Parathyroid adenoma (tissue), 2 donors: ENCODE data around the gene TXNDC16.

Experiments
- H2AFZ ChIP-seq: fragments of 300-600 bp; sonication (generic); one replicate; pipeline ENCODE4 v1.7.0; 2017; ENCODE audit warnings: antibody characterized with exemption, mild to moderate bottlenecking
- H3K27ac ChIP-seq: fragments of 300-600 bp; sonication (generic); one replicate; pipeline ENCODE4 v1.7.0; 2017
- H3K27me3 ChIP-seq: fragments of 300-600 bp; sonication (generic); one replicate; pipeline ENCODE4 v1.7.0; 2017; ENCODE audit warnings: low read length; ENCODE audit not compliant: control insufficient read depth, insufficient read depth
- H3K36me3 ChIP-seq: fragments of 300-600 bp; sonication (generic); one replicate; pipeline ENCODE4 v1.7.0; 2017; ENCODE audit warnings: low read length; ENCODE audit not compliant: control insufficient read depth, insufficient read depth
- H3K4me1 ChIP-seq: fragments of 300-600 bp; sonication (generic); one replicate; pipeline ENCODE4 v1.7.0; 2017; ENCODE audit warnings: control low read depth
- H3K4me2 ChIP-seq: fragments of 300-600 bp; sonication (generic); one replicate; pipeline ENCODE4 v1.7.0; 2017; ENCODE audit warnings: low read length
- H3K4me3 ChIP-seq: fragments of 300-600 bp; sonication (generic); one replicate; pipeline ENCODE4 v1.7.0; 2017; ENCODE audit warnings: low read depth, low read length
- H3K79me2 ChIP-seq: fragments of 300-600 bp; sonication (generic); one replicate; pipeline ENCODE4 v1.7.0; 2017; ENCODE audit warnings: control low read depth
- H3K9ac ChIP-seq: fragments of 300-600 bp; sonication (generic); one replicate; pipeline ENCODE4 v1.7.0; 2017; ENCODE audit warnings: mild to moderate bottlenecking
- H3K9me3 ChIP-seq: fragments of 300-600 bp; sonication (generic); one replicate; pipeline ENCODE4 v1.7.0; 2017; ENCODE audit warnings: low read length; ENCODE audit not compliant: control insufficient read depth
- CTCF ChIP-seq: fragments of 300-600 bp; sonication (generic); IDR thresholded peaks from one replicate; pipeline ENCODE4 v1.7.0; 2017; ENCODE audit warnings: antibody characterized with exemption, mild to moderate bottlenecking
- donor health status: primary hyperparathyroidism.

The TXNDC16 gene

GRCh38 chr14:52563120-52563519 is 10.8 kb upstream of the TXNDC16 start:
- H3K27ac ChIP-seq = no peak overlapping the region
- H3K4me2 ChIP-seq = no peak overlapping the region
- H2AFZ ChIP-seq = no peak overlapping the region
- H3K4me1 ChIP-seq = no peaks in the 10 kb centered on the region
- H3K79me2 ChIP-seq = no peaks in the 10 kb centered on the region
- no peaks in the 10 kb centered on the region for H3K27me3 ChIP-seq
- H3K9me3 ChIP-seq = no peaks in the 10 kb centered on the region
- H3K36me3 ChIP-seq = no peaks in the 10 kb centered on the region
- no peak overlapping the region for H3K9ac ChIP-seq
- no peak overlapping the region for H3K4me3 ChIP-seq
- no peak for TF ChIP-seq CTCF

GRCh38 chr14:52558688-52559087 is 6.4 kb upstream of the TXNDC16 start:
- Histone ChIP-seq H3K79me2 (no peaks in the 10 kb centered on the region), H2AFZ (no peak overlapping the region), H3K27ac (no peak overlapping the region), H3K4me1 (peaks cover 1% of the 10 kb centered on the region), H3K9me3 (no peaks in the 10 kb centered on the region), H3K4me2 (no peak overlapping the region), H3K36me3 (no peaks in the 10 kb centered on the region), H3K9ac (no peak overlapping the region), H3K4me3 (no peak overlapping the region), H3K27me3 (no peaks in the 10 kb centered on the region)
- TF ChIP-seq CTCF = no peak

GRCh38 chr14:52553671-52554575 is 1.6 kb upstream of the TXNDC16 start:
- Histone ChIP-seq H3K27ac (no peak overlapping the region), H2AFZ (peak overlapping the region; percentile 91), H3K4me1 (peaks cover 4% of the 10 kb centered on the region), H3K9ac (no peak overlapping the region), H3K4me3 (peak overlapping the region; percentile 59), H3K9me3 (no peaks in the 10 kb centered on the region), H3K79me2 (peaks cover 7% of the 10 kb centered on the region), H3K36me3 (no peaks in the 10 kb centered on the region), H3K27me3 (no peaks in the 10 kb centered on the region), H3K4me2 (peak overlapping the region; percentile 69)
- TF ChIP-seq CTCF = no peak

GRCh38 chr14:52553002-52553670 is 831 bp upstream of the TXNDC16 start:
- no peak for TF ChIP-seq CTCF
- Histone ChIP-seq H3K4me3 (peak overlapping the region; percentile 78), H3K27ac (no peak overlapping the region), H3K27me3 (no peaks in the 10 kb centered on the region), H2AFZ (peak overlapping the region; percentile 91), H3K4me1 (peaks cover 4% of the 10 kb centered on the region), H3K9ac (no peak overlapping the region), H3K36me3 (no peaks in the 10 kb centered on the region), H3K79me2 (peaks cover 11% of the 10 kb centered on the region), H3K4me2 (peak overlapping the region; percentile 69), H3K9me3 (no peaks in the 10 kb centered on the region)
